Measurements from ENCODE around the gene CDC42EP5.

CDC42EP5 gene

DNA sequence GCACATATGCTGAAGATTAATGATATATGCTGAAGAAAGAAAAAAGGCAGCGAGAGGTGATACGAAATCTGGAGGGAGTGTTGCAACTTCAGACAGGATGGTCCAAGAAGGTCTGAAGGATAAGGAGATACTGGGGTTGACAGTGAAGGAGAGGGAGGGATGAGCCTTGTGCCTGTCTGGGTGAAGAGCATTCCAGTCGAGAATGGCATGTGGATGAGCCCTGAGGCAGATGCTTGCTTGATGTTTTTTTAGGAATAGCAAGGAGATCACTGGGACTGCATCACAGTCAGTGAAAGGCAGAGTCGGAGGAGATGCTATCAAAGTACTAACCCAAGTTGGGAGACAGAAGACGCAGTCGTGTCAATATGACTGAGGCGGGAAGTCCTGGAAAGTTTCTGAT is 16.2 kb upstream of the CDC42EP5 start:
- H4K20me1 ChIP-seq (ENCODE audit: insufficient read depth), result no peaks in the 10 kb centered on the region
- no peak overlapping the region for H3K27ac ChIP-seq
- H3K36me3 ChIP-seq (ENCODE audit: insufficient read depth), result no peaks in the 10 kb centered on the region
- H2AFZ ChIP-seq (ENCODE audit: low read depth), result no peak overlapping the region
- H3K4me2 ChIP-seq, result no peak overlapping the region
- H3K79me2 ChIP-seq (ENCODE audit: insufficient read depth, low read depth), result no peaks in the 10 kb centered on the region
- no peak overlapping the region for H3K9ac ChIP-seq
- TF ChIP-seq, protein P1, sequence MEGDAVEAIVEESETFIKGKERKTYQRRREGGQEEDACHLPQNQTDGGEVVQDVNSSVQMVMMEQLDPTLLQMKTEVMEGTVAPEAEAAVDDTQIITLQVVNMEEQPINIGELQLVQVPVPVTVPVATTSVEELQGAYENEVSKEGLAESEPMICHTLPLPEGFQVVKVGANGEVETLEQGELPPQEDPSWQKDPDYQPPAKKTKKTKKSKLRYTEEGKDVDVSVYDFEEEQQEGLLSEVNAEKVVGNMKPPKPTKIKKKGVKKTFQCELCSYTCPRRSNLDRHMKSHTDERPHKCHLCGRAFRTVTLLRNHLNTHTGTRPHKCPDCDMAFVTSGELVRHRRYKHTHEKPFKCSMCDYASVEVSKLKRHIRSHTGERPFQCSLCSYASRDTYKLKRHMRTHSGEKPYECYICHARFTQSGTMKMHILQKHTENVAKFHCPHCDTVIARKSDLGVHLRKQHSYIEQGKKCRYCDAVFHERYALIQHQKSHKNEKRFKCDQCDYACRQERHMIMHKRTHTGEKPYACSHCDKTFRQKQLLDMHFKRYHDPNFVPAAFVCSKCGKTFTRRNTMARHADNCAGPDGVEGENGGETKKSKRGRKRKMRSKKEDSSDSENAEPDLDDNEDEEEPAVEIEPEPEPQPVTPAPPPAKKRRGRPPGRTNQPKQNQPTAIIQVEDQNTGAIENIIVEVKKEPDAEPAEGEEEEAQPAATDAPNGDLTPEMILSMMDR (conservative IDR thresholded peaks at IDR 0.05; ENCODE audit: low read depth, low read length), result no peak
- no peak overlapping the region for H3K4me3 ChIP-seq (IDR thresholded peaks at IDR 0.05; ENCODE audit: insufficient read depth, low read depth, low read length)
- no peaks in the 10 kb centered on the region for H3K4me1 ChIP-seq (ENCODE audit: low read depth, poor library complexity, severe bottlenecking)
- H3K27me3 ChIP-seq (ENCODE audit: insufficient read depth, low read depth), result peaks cover 40% of the 10 kb centered on the region

DNA sequence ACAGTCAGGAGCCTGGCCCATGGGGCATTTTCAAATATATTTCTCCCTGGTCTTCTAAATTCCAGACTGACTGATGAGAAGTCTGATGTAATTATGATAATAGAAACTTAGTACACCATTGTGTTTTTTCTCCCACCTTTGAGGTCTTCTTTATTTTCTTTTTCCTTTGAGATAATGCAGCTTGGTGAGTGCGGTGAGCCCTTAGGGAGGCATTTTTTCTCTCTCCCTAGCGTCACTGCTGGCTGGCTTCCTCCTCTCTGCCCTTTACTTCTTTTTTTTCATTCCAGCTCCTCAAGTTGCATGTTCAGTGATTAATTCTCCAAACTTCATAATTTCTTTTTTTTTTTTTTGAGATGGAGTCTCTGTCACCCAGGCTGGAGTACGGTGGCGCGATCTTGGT is 12.8 kb upstream of the CDC42EP5 start:
- no peak overlapping the region for H2AFZ ChIP-seq (ENCODE audit: low read depth)
- H3K4me2 ChIP-seq, result no peak overlapping the region
- peaks cover 64% of the 10 kb centered on the region for H3K27me3 ChIP-seq (ENCODE audit: insufficient read depth, low read depth)
- H3K4me1 ChIP-seq (ENCODE audit: low read depth, poor library complexity, severe bottlenecking), result no peaks in the 10 kb centered on the region
- H3K27ac ChIP-seq, result no peak overlapping the region
- H3K4me3 ChIP-seq (IDR thresholded peaks at IDR 0.05; ENCODE audit: insufficient read depth, low read depth, low read length), result no peak overlapping the region
- no peaks in the 10 kb centered on the region for H3K79me2 ChIP-seq (ENCODE audit: insufficient read depth, low read depth)
- H3K36me3 ChIP-seq (ENCODE audit: insufficient read depth), result no peaks in the 10 kb centered on the region
- no peak overlapping the region for H3K9ac ChIP-seq
- TF ChIP-seq, protein P1 (conservative IDR thresholded peaks at IDR 0.05; ENCODE audit: low read depth, low read length), result no peak
- H4K20me1 ChIP-seq (ENCODE audit: insufficient read depth), result no peaks in the 10 kb centered on the region

DNA sequence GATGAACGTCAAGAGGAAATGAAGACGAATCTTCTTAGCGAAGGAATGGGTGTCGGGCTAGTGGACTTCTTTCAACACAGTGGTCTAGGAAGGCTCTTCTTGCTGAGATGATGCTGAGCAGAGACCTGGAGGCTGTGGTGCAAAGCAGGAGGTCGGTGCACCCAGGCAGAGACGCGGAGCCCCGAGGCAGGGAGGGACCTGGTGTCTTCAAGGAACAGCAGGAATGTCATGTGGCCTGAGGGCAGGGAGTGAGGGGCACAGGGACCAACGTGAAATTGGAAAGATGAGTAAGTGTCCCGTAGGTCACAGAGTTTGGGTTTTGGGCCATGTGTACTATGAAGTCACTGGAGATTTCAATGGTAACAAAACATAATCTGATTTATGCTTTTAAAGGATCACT is 11.4 kb upstream of the CDC42EP5 start:
- Histone ChIP-seq H3K36me3 (ENCODE audit: insufficient read depth) (no peaks in the 10 kb centered on the region), H3K9ac (no peak overlapping the region), H3K79me2 (ENCODE audit: insufficient read depth, low read depth) (no peaks in the 10 kb centered on the region), H4K20me1 (ENCODE audit: insufficient read depth) (no peaks in the 10 kb centered on the region), H3K4me1 (ENCODE audit: low read depth, poor library complexity, severe bottlenecking) (no peaks in the 10 kb centered on the region), H2AFZ (ENCODE audit: low read depth) (no peak overlapping the region), H3K27me3 (ENCODE audit: insufficient read depth, low read depth) (peaks cover 68% of the 10 kb centered on the region), H3K27ac (no peak overlapping the region), H3K4me2 (no peak overlapping the region), H3K4me3 (IDR thresholded peaks at IDR 0.05; ENCODE audit: insufficient read depth, low read depth, low read length) (no peak overlapping the region)
- TF ChIP-seq, protein P1 (conservative IDR thresholded peaks at IDR 0.05; ENCODE audit: low read depth, low read length), result no peak

DNA sequence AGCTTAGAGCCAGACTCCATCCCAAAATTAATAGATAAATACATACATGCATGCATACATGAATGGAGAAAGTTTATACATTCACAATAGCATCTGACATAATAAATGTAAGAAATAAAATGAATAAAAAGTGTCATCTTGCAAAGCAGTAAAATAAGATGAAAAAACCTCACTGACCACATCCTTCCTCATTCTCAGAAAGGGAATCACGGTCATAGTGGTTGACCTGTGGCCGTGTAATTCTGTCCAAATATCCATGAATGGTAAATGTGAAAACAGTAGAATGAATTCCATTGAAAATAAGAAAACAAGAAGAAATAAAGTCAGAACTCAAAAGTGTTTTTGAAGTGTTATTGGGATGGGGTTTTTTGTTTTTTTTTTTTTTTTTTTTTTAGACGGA is 9.8 kb upstream of the CDC42EP5 start:
- Histone ChIP-seq H3K36me3 (ENCODE audit: insufficient read depth) (no peaks in the 10 kb centered on the region), H4K20me1 (ENCODE audit: insufficient read depth) (no peaks in the 10 kb centered on the region), H3K4me3 (IDR thresholded peaks at IDR 0.05; ENCODE audit: insufficient read depth, low read depth, low read length) (no peak overlapping the region), H3K4me2 (no peak overlapping the region), H3K27ac (no peak overlapping the region), H3K9ac (no peak overlapping the region), H3K4me1 (ENCODE audit: low read depth, poor library complexity, severe bottlenecking) (no peaks in the 10 kb centered on the region), H3K27me3 (ENCODE audit: insufficient read depth, low read depth) (peaks cover 64% of the 10 kb centered on the region), H3K79me2 (ENCODE audit: insufficient read depth, low read depth) (no peaks in the 10 kb centered on the region), H2AFZ (ENCODE audit: low read depth) (no peak overlapping the region)
- TF ChIP-seq, protein P1 (conservative IDR thresholded peaks at IDR 0.05; ENCODE audit: low read depth, low read length), result no peak
